ENCODE data around the gene SBK3. TPM values are rescaled to one million over a fixed set of nuclear protein-coding genes. Genes with fewer than 3 reads are reported as not detected.
A peak's percentile ranks its signal among the peaks of the same experiment; 100 is the strongest.
"Not testable (repeated sequence)": the region's sequence is repeated elsewhere in the genome, so short reads cannot be mapped to it uniquely, and the experiment has no call there.

SBK3 gene
- total and polyA plus RNA-seq, 3 donors from 2014 or later: 0.34 to 0.81 (median 0.39) TPM

GRCh38 chr19:55578031-55578760 is 32.9 kb upstream of the SBK3 start:
- H3K4me3 ChIP-seq: peak overlapping the region in 1 of 2 donors; percentile 5
- intact Hi-C loops (cut with DNase I; ENCODE audit: low total_unique reads): no loop called here
- WGBS, 2 donors: 82 to 87% methylated on average over 22 to 82 of the region's 83 CpGs

DNA sequence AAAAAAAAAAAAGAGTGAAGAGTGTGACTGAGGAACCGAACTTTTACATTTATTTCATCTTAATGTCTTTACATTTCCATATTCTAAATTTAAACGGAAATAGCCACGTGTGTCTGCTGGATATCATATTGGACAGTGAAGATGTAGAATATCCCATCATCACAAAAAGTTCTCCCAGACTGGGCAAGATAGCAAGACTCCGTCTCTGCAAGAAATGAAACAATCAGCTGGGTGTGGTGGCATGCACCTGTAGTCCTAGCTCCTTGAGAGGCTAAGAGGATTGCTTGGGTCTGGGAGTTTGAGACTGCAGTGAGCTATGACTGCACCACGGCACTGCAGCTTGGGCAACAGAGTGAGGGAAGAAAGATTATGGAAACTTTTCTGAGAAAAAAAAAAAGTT is 31.4 kb upstream of the SBK3 start:
- DNase-seq: no peak
- Histone ChIP-seq H3K9me3 (no peaks in the 10 kb centered on the region), H3K4me1 (peaks cover 16% of the 10 kb centered on the region), H3K36me3 (ENCODE audit: low read depth, missing control alignments) (no peaks in the 10 kb centered on the region), H3K4me3 (no peak overlapping the region), H3K27me3 (no peaks in the 10 kb centered on the region), H3K27ac (no peak overlapping the region)
- intact Hi-C loops (cut with DNase I; ENCODE audit: low total_unique reads): no loop called here
- TF ChIP-seq POLR2A (IDR thresholded peaks at IDR 0.05): no peak
- TF ChIP-seq, protein P1, sequence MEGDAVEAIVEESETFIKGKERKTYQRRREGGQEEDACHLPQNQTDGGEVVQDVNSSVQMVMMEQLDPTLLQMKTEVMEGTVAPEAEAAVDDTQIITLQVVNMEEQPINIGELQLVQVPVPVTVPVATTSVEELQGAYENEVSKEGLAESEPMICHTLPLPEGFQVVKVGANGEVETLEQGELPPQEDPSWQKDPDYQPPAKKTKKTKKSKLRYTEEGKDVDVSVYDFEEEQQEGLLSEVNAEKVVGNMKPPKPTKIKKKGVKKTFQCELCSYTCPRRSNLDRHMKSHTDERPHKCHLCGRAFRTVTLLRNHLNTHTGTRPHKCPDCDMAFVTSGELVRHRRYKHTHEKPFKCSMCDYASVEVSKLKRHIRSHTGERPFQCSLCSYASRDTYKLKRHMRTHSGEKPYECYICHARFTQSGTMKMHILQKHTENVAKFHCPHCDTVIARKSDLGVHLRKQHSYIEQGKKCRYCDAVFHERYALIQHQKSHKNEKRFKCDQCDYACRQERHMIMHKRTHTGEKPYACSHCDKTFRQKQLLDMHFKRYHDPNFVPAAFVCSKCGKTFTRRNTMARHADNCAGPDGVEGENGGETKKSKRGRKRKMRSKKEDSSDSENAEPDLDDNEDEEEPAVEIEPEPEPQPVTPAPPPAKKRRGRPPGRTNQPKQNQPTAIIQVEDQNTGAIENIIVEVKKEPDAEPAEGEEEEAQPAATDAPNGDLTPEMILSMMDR (IDR thresholded peaks at IDR 0.05): no peak
- 74 to 78% methylated on average over 5 of the region's 5 CpGs for WGBS, 2 donors

More at GRCh38 chr19:55578031-55578760, 32.9 kb upstream of the SBK3 start:
- Histone ChIP-seq H3K4me1 (peaks cover 24% of the 10 kb centered on the region), H3K27me3 (no peaks in the 10 kb centered on the region), H3K9me3 (no peaks in the 10 kb centered on the region), H3K27ac (no peak overlapping the region), H3K36me3 (ENCODE audit: low read depth, missing control alignments) (no peaks in the 10 kb centered on the region)
- TF ChIP-seq POLR2A (IDR thresholded peaks at IDR 0.05): no peak
- TF ChIP-seq, protein P1 (IDR thresholded peaks at IDR 0.05): no peak
- DNase-seq: no peak

GRCh38 chr19:55573929-55574328 is 28.6 kb upstream of the SBK3 start:
- H3K4me3 ChIP-seq; H3K9me3 ChIP-seq; H3K36me3 ChIP-seq (ENCODE audit: low read depth, missing control alignments); DNase-seq; H3K27me3 ChIP-seq; H3K4me1 ChIP-seq; intact Hi-C loops (cut with DNase I; ENCODE audit: low total_unique reads); H3K27ac ChIP-seq: not testable (repeated sequence)
- WGBS, 2 donors: 94% methylated on average over 6 of the region's 6 CpGs

- intact Hi-C loops (cut with DNase I; ENCODE audit: low total_unique reads); H3K27me3 ChIP-seq; H3K4me3 ChIP-seq; H3K4me1 ChIP-seq; H3K9me3 ChIP-seq; H3K27ac ChIP-seq; DNase-seq; H3K36me3 ChIP-seq (ENCODE audit: low read depth, missing control alignments): not testable (repeated sequence)
- WGBS, 2 donors: 86 to 95% methylated on average over 4 to 5 of the region's 5 CpGs
Observed at GRCh38 chr19:55569477-55569876, 24.1 kb upstream of the SBK3 start.

GRCh38 chr19:55567708-55568328 is 22.5 kb upstream of the SBK3 start:
- no peak overlapping the region for H3K4me3 ChIP-seq
- no peaks in the 10 kb centered on the region for H3K36me3 ChIP-seq (ENCODE audit: low read depth, missing control alignments)
- no peaks in the 10 kb centered on the region for H3K9me3 ChIP-seq
- intact Hi-C loops (cut with DNase I; ENCODE audit: low total_unique reads): no loop called here
- TF ChIP-seq, protein P1 (IDR thresholded peaks at IDR 0.05): no peak
- TF ChIP-seq POLR2A (IDR thresholded peaks at IDR 0.05): no peak
- H3K27me3 ChIP-seq: no peaks in the 10 kb centered on the region
- H3K4me1 ChIP-seq: no peaks in the 10 kb centered on the region
- H3K27ac ChIP-seq: no peak overlapping the region
- no peak for DNase-seq

Data from testis (tissue), 3 donors.